HUES6 (cell line): ENCODE results near the gene TBCD.
A peak's percentile ranks its signal among the peaks of the same experiment; 100 is the strongest.

Experiments
- H3K27ac ChIP-seq: 2 replicates; pipeline ENCODE4 v1.7.0; 2013; ENCODE audit warnings: low read depth, mild to moderate bottlenecking, low read length, inconsistent platforms
- H3K27me3 ChIP-seq: 2 replicates; pipeline ENCODE4 v1.6.1; 2013; ENCODE audit warnings: low read length; ENCODE audit not compliant: control insufficient read depth, insufficient read depth
- H3K36me3 ChIP-seq: 2 replicates; pipeline ENCODE4 v1.6.1; 2013; ENCODE audit warnings: low read length; ENCODE audit not compliant: control insufficient read depth, insufficient read depth
- H3K4me1 ChIP-seq: 2 replicates; pipeline ENCODE4 v1.6.1; 2013; ENCODE audit warnings: low read length; ENCODE audit not compliant: control insufficient read depth, insufficient read depth
- H3K4me3 ChIP-seq: 2 replicates; pipeline ENCODE4 v1.5.1; 2013; ENCODE audit warnings: low read depth, low read length
- H3K9ac ChIP-seq: one replicate; pipeline ENCODE4 v1.6.1; 2013; ENCODE audit warnings: mild to moderate bottlenecking, low read length
- H3K9me3 ChIP-seq: 2 replicates; pipeline ENCODE4 v1.6.1; 2013; ENCODE audit warnings: low read depth, low read length; ENCODE audit not compliant: control insufficient read depth, insufficient read depth

TBCD gene

DNA sequence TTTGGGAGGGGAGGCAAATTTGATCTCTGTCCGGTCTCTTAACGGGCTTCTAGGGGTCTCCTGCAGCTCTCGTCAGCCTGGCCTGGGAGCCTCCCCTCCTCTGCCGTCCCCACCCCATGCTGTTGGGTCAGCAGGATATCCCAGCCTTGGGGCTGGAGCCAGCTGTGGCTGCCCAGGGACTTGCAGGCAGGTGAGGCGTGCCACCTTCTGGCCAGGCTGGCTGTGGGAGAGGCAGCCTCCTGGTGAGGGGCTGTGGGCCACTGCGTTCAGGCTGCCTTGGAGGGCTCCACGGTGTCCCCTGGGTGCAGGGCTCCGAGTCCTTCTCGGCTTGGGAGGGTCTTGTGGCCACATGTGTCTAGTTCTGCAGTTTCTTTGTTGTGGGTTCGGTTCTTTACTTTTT, 34.6 kb downstream of the TBCD start:
- H3K4me1 ChIP-seq = 0 out of 2 replicates have a peak, but pooled peaks cover 4% of the 10 kb centered on the region
- no peak overlapping the region for H3K27ac ChIP-seq
- no peaks in the 10 kb centered on the region for H3K9me3 ChIP-seq
- no peaks in the 10 kb centered on the region for H3K27me3 ChIP-seq
- H3K4me3 ChIP-seq = no peak overlapping the region
- peak overlapping the region; percentile 6 for H3K9ac ChIP-seq
- H3K36me3 ChIP-seq = peaks cover 64% of the 10 kb centered on the region

DNA sequence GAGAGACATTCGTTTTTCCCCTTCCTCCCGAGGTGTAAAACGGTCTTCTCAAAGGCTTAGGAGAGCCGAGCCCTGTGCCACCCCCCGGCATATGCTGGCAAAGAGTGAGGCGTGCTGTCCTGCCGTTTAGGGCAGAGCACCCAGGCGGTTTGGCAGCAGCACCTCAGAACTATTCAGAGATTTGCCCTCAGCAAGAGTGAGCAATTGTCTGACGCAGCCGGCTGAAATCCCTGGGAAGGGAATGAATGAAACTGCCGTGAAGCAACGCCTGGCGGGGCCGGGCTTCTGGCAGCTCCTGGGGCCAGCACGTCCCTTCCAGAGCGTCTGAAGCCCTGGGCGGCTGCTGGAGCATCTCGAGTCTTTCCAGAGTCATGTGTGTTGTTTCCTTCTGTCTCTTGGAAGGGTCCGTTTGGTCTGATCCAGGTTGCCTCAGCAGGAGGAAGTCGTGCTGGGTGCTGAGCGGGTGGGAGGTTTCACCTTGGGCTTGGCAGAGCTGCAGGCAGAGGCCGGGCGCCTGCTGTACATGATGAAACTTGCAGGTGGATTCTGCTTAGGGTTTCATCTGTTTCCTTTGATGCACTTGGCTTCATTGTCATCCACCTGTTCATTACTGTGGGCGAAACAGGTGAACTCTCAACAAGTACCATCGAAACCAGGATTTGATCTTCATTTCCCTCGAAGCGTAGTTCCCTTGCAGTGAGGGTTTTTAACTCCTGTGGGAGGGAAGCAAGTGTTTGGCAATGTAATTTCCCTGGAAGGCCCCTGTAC, 35.4 kb downstream of the TBCD start:
- no peaks in the 10 kb centered on the region for H3K4me1 ChIP-seq
- H3K27ac ChIP-seq = no peak overlapping the region

DNA sequence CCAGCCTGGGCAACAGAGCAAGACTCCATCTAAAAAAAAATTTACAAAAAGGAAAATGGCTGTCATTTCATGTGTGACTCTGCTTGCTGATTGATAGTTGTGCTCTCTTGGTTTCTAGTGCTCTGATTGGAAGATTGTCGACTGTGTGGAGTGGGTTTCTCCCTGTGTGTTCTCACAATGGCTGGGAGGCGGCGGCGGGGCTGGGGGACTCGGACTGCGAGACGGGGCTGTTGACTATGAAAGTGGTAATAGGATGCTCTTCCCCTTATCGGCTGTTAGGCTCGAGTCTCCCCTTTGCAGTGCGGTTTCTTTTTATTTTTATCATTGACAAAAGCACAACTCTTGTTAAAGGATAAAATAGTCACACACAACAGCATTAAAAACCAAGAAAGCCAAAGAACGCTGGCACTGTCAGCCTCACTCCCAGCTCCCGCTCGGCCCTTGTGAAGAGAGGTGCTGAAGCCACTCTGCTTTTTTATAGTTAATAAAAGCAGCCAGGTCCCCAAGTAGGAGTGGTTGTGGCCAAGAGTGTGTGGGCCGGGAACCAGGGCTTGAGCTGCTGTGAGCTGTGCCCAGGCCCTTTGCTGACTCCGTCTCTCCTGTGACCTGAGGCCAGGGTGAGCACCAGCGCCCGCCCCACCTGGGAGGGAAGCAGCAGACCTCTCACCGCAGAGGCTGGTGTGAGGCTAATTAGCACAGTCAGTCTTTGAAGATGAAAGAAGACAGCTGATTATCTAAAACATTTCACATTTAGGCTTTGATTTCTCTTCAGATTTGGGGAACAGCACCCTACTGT, 36.5 kb downstream of the TBCD start:
- no peaks in the 10 kb centered on the region for H3K4me1 ChIP-seq
- H3K9ac ChIP-seq = no peak overlapping the region
- H3K4me3 ChIP-seq = no peak overlapping the region
- H3K27me3 ChIP-seq = no peaks in the 10 kb centered on the region
- no peaks in the 10 kb centered on the region for H3K9me3 ChIP-seq
- peaks cover 53% of the 10 kb centered on the region for H3K36me3 ChIP-seq
- no peak overlapping the region for H3K27ac ChIP-seq

More for the DNA sequence above, 35.4 kb downstream of the TBCD start:
- H3K9me3 ChIP-seq = no peaks in the 10 kb centered on the region
- peaks cover 61% of the 10 kb centered on the region for H3K36me3 ChIP-seq
- no peak overlapping the region for H3K9ac ChIP-seq
- H3K4me3 ChIP-seq = no peak overlapping the region
- no peaks in the 10 kb centered on the region for H3K27me3 ChIP-seq

DNA sequence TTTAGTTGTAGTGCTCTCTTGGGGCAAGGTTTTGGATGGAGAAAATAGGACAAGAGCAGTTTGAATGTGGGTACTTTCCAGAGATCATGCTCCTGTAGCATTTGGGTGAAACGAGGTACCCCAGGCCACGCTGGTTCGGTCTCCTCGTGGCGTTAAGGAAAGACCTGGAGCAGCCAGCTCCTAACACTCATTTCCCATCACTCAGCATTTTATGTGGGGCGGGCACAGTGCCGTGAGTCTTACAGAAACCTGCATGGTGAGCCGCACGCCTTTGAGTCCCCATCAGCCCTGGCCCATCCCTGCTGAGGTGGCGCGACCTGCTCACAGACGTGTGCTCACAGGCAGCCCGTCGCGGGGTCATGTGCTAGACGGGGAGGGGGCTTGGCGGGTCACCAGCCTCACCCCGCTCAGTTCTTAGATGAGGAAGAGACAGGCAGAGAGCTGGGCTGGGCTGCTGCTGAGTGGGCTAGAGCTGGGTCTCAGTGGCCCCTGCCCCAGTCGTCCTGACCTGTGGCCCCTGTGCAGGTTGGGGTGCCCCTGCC, 37.3 kb downstream of the TBCD start:
- no peak overlapping the region for H3K27ac ChIP-seq

DNA sequence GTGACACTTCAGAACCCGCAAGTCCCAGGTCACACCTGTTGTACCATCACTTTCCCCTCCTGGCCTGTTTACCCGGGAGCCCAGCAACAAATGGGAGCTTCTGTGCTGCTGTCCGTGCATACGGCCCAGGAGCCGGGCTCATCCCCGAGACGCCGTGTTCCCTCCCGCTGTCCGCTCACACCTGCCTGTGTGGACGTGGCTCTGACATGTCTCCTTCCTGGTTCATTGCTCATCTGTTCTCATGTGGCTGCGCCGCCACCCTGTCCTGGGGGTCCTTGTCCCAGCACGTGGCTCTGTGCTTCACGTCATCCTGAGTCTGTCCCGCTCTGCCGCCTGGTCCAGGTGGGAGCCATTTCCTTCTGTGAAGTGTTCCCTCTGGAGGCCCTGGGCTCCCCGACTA, 37.9 kb downstream of the TBCD start:
- no peak overlapping the region for H3K27ac ChIP-seq
- no peak overlapping the region for H3K9ac ChIP-seq
- H3K9me3 ChIP-seq = no peaks in the 10 kb centered on the region
- H3K4me1 ChIP-seq = no peaks in the 10 kb centered on the region
- H3K36me3 ChIP-seq = peaks cover 47% of the 10 kb centered on the region
- H3K27me3 ChIP-seq = no peaks in the 10 kb centered on the region
- no peak overlapping the region for H3K4me3 ChIP-seq

More for the DNA sequence above, 37.3 kb downstream of the TBCD start:
- Histone ChIP-seq H3K4me3 (no peak overlapping the region), H3K27me3 (no peaks in the 10 kb centered on the region), H3K4me1 (no peaks in the 10 kb centered on the region), H3K9ac (no peak overlapping the region), H3K9me3 (no peaks in the 10 kb centered on the region), H3K36me3 (peaks cover 48% of the 10 kb centered on the region)

DNA sequence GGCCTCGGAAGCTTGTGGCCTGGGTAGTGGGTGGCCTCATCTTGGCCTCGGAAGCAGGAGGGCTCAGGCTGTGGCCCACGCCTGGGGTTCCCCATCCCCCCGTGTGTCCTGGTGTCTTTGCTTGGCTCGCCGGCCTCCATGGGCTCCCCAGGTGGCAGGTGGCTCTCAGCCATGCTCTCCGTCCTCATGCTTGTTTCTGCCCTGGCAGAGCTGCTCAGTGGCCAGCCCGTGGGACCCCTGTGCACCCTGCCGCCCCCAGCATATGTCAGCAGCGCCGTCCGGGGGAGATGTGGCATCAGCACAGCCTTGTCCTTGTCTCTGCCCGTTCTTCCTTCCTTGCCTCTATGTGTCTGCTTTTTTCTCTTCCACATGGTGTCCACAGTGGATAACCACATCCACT, 38.5 kb downstream of the TBCD start:
- Histone ChIP-seq H3K4me1 (no peaks in the 10 kb centered on the region), H3K9me3 (no peaks in the 10 kb centered on the region)

DNA sequence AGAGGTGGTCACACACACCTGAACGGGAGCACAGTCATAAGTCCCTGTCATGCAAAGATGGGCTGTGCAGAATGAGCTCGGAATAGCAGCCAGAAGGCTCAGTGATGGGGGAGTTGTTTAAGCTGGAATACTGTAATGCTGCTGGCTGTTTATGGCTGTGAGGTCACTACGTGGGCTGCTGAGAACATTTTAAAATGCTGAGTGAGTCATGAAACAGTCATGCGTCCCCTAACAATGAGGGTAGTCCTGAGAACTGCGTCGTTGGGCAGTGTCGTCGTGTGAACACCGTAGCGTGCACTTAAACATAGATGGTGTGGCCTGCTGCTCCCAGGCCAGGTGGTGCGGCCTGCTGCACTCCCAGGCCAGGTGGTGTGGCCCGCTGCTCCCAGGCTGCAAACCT, 39.7 kb downstream of the TBCD start:
- H3K27ac ChIP-seq = no peak overlapping the region
- H3K4me1 ChIP-seq = no peaks in the 10 kb centered on the region
- no peak overlapping the region for H3K4me3 ChIP-seq

More for the DNA sequence above, 38.5 kb downstream of the TBCD start:
- Histone ChIP-seq H3K36me3 (peaks cover 53% of the 10 kb centered on the region), H3K27me3 (no peaks in the 10 kb centered on the region), H3K4me3 (no peak overlapping the region), H3K27ac (no peak overlapping the region), H3K9ac (no peak overlapping the region)

DNA sequence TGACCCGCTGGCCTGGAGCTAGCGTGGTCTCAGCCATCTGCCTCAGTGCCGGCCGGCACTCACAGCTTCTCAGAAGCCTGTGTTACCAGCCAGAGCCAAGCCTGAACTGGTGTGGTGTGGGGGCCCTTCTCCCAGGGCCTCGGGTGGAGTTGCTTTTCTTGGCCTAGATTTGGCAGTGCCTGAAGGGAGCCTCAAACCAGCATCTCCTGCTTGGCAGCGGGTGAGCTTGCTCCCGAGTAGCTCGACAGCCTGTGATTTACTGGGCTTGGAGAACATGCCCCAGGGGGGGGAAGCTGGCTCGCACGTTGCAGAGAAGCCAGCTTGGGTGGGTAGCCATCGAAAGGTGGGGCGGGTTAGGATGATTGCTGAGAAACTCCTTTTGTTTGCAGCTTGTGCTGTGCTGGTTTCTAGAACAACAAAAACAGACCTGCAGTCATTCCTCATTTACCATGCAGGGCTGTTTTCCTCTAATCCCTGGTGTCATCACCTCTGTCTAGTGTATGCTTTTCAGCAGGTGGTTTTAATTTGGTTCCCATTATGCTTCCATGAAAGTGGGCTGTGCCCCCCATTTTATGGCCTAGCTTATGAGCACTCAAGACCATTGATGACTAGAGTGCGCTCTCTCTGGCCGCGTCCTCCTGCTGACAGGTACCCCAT, 42.2 kb downstream of the TBCD start:
- Histone ChIP-seq H3K27me3 (no peaks in the 10 kb centered on the region), H3K4me1 (no peaks in the 10 kb centered on the region), H3K36me3 (peaks cover 56% of the 10 kb centered on the region), H3K4me3 (no peak overlapping the region), H3K27ac (no peak overlapping the region), H3K9ac (no peak overlapping the region), H3K9me3 (no peaks in the 10 kb centered on the region)

More for the DNA sequence above, 39.7 kb downstream of the TBCD start:
- H3K9me3 ChIP-seq = no peaks in the 10 kb centered on the region
- H3K36me3 ChIP-seq = peaks cover 57% of the 10 kb centered on the region
- no peaks in the 10 kb centered on the region for H3K27me3 ChIP-seq
- no peak overlapping the region for H3K9ac ChIP-seq

DNA sequence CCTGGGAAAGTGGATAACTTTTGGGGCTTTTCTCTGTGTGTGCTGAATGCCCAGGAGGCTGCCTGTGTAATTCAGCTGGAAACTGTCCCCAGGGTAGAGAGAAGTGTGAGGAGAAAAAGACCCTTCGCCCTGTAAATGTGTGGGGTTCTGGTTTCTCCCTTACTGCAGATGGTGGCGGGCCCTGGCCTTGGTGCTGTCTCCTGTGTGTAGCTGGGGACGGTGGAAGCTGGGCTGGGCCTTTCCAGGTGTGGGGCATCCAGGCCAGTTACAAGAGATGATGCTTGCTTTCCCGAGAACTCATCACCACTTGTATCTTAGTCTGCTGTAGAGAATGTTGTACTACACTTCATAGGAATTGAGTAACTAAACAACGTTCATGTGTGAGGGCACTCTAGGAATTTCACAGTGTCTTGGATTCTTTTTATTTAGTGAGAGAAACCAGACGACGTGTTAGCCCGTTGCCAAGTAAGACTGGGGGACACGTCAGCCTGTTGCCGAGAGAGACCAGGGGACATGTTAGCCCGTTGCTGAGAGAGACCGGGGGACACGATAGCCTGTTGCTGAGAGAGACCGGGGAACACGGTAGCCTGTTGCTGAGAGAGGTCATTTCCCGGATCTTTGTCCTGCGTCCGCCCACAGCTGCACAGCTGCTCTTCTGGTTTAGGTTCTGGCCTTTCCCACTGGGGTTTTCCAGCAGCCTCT, 43.1 kb downstream of the TBCD start:
- Histone ChIP-seq H3K36me3 (peaks cover 58% of the 10 kb centered on the region), H3K27me3 (no peaks in the 10 kb centered on the region), H3K9ac (no peak overlapping the region), H3K27ac (no peak overlapping the region), H3K9me3 (no peaks in the 10 kb centered on the region), H3K4me3 (no peak overlapping the region), H3K4me1 (no peaks in the 10 kb centered on the region)

DNA sequence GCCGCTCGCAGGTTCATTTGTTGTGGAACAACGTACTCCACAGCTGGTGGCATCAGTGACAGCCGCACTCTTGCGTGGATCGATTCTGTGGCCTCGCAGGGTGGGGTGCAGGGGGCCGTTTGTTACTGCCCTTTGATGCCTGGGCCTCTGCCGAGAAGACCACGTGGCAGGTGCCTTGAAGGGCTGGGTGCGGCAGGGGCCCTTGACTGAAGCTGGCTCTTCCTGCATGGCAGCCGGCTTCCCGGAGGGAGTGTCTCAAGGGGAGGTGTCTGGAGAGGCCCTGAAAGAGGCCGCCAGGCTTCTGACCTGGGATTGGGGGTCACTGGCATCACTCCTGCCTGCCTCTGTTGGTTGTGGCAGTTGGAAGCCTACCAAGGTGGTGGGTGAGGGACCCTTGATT, 43.8 kb downstream of the TBCD start:
- no peaks in the 10 kb centered on the region for H3K4me1 ChIP-seq
- no peaks in the 10 kb centered on the region for H3K27me3 ChIP-seq
- 0 out of 2 replicates have a peak, but pooled peaks cover 7% of the 10 kb centered on the region for H3K9me3 ChIP-seq
- peaks cover 58% of the 10 kb centered on the region for H3K36me3 ChIP-seq
- H3K9ac ChIP-seq = no peak overlapping the region
- H3K27ac ChIP-seq = no peak overlapping the region
- no peak overlapping the region for H3K4me3 ChIP-seq
